ENCODE results near the gene PAK4.

PAK4 gene

GRCh38 chr19:39165857-39166256, 40.3 kb downstream of the PAK4 start:
- DNase-seq (ENCODE audit: low read depth): no peak

GRCh38 chr19:39166571-39167391, 41.2 kb downstream of the PAK4 start:
- DNase-seq (ENCODE audit: low read depth): no peak

- no peak for DNase-seq (ENCODE audit: low read depth)
Measured at GRCh38 chr19:39167461-39168257, 42.1 kb downstream of the PAK4 start.

- no peak for DNase-seq (ENCODE audit: low read depth)
Measured at GRCh38 chr19:39168258-39169142, 42.9 kb downstream of the PAK4 start.

- no peak for DNase-seq (ENCODE audit: low read depth)
Measured at GRCh38 chr19:39169143-39169810, 43.7 kb downstream of the PAK4 start.

GRCh38 chr19:39170386-39171231, 45.0 kb downstream of the PAK4 start:
- no peak for DNase-seq (ENCODE audit: low read depth)

- DNase-seq (ENCODE audit: low read depth): no peak
Measured at GRCh38 chr19:39171479-39172465, 46.2 kb downstream of the PAK4 start.

GRCh38 chr19:39172700-39173501, 47.3 kb downstream of the PAK4 start:
- no peak for DNase-seq (ENCODE audit: low read depth)

GRCh38 chr19:39173502-39173991, 48.0 kb downstream of the PAK4 start:
- DNase-seq (ENCODE audit: low read depth): no peak

- no peak for DNase-seq (ENCODE audit: low read depth)
Measured at GRCh38 chr19:39174142-39174541, 48.6 kb downstream of the PAK4 start.

GRCh38 chr19:39174558-39175544, 49.3 kb downstream of the PAK4 start:
- no peak for DNase-seq (ENCODE audit: low read depth)

- DNase-seq (ENCODE audit: low read depth): no peak
Measured at GRCh38 chr19:39175564-39175963, 50.0 kb downstream of the PAK4 start.

GRCh38 chr19:39177110-39177699, 51.6 kb downstream of the PAK4 start:
- DNase-seq (ENCODE audit: low read depth): no peak

- no peak for DNase-seq (ENCODE audit: low read depth)
Measured at GRCh38 chr19:39177736-39178135, 52.1 kb downstream of the PAK4 start.

- DNase-seq (ENCODE audit: low read depth): no peak
Measured at GRCh38 chr19:39178296-39179006, 52.9 kb downstream of the PAK4 start.

- DNase-seq (ENCODE audit: low read depth): no peak
Measured at GRCh38 chr19:39179754-39180153, 54.2 kb downstream of the PAK4 start.
